SH-SY5Y (cell line): ENCODE measurements around the gene PEX16.

Experiments used
- GATA2 ChIP-seq: IDR thresholded peaks from 2 replicates; pipeline ENCODE4 v1.6.1; 2011; ENCODE audit warnings: mild to moderate bottlenecking, low read depth, low read length
- GATA3 ChIP-seq: IDR thresholded peaks from 2 replicates; pipeline ENCODE4 v1.6.1; 2011; ENCODE audit warnings: low read depth, mild to moderate bottlenecking, low read length, moderate library complexity

DNA sequence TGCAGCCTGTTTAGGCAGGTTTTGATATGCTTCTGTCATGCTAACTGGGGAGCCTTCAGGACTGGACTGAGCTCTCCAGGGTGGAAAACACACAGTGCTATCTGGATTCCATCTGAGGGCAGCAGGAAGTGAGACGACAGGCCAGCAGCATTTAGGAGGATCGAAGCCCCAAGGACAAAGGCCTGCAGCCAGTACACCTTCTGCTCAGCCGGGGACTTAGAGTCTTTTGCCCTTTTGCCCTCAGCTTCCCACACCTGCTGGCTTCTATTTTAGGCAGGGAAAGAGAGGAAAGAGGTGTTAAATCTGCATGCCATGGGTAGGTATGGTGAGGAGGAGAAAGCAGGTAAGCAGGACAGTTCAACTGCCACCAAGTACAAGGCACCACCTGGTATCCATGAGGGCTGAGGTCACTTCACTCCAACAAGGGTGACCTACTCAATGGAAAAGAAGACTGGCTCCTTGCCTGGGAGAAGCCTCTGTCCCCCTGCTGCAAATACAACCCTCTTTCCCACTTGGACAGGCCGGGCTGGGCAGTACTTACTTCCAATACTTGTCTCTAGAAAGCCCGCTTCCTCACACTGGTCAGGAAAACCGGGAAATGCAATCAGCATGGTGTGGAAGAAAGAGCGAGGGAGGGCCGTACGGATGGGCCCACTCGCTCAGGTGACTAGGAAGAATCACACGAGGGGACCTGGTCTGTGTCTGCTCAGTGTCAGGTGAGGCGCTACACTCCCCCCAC is 17.1 kb upstream of the PEX16 start:
- TF ChIP-seq GATA3 = no peak
- TF ChIP-seq GATA2 = no peak
